Uterus (tissue), 2 donors: ENCODE measurements around the gene SMG7.

Experiments
- CTCF ChIP-seq, 4 experiments: fragments of 200-600 bp in 2 of 4; fragments of 450-650 bp in 2 of 4; sonication (generic) in 2 of 4; IDR thresholded peaks; one replicate each; pipeline ENCODE4 v1.5.1; 2016 to 2019; ENCODE audit warnings: antibody characterized with exemption in 4 of 4, mild to moderate bottlenecking in 2 of 4, moderate library complexity in 1 of 4
- POLR2A ChIP-seq, 2 donors: fragments of 450-650 bp; IDR thresholded peaks; one replicate each; pipeline ENCODE4 v1.6.1; 2016; ENCODE audit warnings: antibody characterized with exemption in 2 of 2, mild to moderate bottlenecking in 1 of 2, moderate library complexity in 1 of 2

GRCh38 chr1:183584147-183584546, 111.8 kb downstream of the SMG7 start:
- TF ChIP-seq CTCF (IDR thresholded peaks at IDR 0.05) (no peak), POLR2A (IDR thresholded peaks at IDR 0.05) (no peak)
